ENCODE data around the gene KRT72.

Gene KRT72

GRCh38 chr12:52636592-52637258 is 35.5 kb upstream of the KRT72 start:
- TF ChIP-seq EZH2phosphoT487 (IDR thresholded peaks at IDR 0.05; ENCODE audit: borderline replicate concordance, low read length) = no peak
- no peak for TF ChIP-seq CTCF (IDR thresholded peaks at IDR 0.05; ENCODE audit: low read depth, low read length, poor library complexity, severe bottlenecking)
- H4K20me1 ChIP-seq (ENCODE audit: control insufficient read depth, insufficient read depth, low read depth, low read length) = no peaks in the 10 kb centered on the region
- no peaks in the 10 kb centered on the region for H3F3A ChIP-seq (ENCODE audit: control insufficient read depth, insufficient read depth)
- H3K27me3 ChIP-seq (ENCODE audit: control insufficient read depth, low read length) = peaks cover 12% of the 10 kb centered on the region
- no peaks in the 10 kb centered on the region for H3K36me3 ChIP-seq (ENCODE audit: control insufficient read depth, low read length)
- no peaks in the 10 kb centered on the region for H3K79me2 ChIP-seq (ENCODE audit: control insufficient read depth, low read length)
- no peaks in the 10 kb centered on the region for H3K9me2 ChIP-seq (replicated peaks; ENCODE audit: control insufficient read depth, low read length)
- no peak overlapping the region for H3K27ac ChIP-seq (ENCODE audit: low read depth, low read length)
- H3K4me1 ChIP-seq (ENCODE audit: control insufficient read depth, low read length) = no peaks in the 10 kb centered on the region
- H3K9me3 ChIP-seq (ENCODE audit: control insufficient read depth, insufficient read depth, low read length) = no peaks in the 10 kb centered on the region
- no peak overlapping the region for H3K4me3 ChIP-seq (ENCODE audit: low read length)
- H3K4me2 ChIP-seq (ENCODE audit: low read length) = no peak overlapping the region

GRCh38 chr12:52636189-52636588 is 34.9 kb upstream of the KRT72 start:
- Histone ChIP-seq H3K9me3 (ENCODE audit: control insufficient read depth, insufficient read depth, low read length) (no peaks in the 10 kb centered on the region), H3K4me2 (ENCODE audit: low read length) (no peak overlapping the region), H3K9me2 (replicated peaks; ENCODE audit: control insufficient read depth, low read length) (no peaks in the 10 kb centered on the region), H3K27me3 (ENCODE audit: control insufficient read depth, low read length) (peaks cover 9% of the 10 kb centered on the region), H3K27ac (ENCODE audit: low read depth, low read length) (no peak overlapping the region), H3K4me3 (ENCODE audit: low read length) (no peak overlapping the region), H3F3A (ENCODE audit: control insufficient read depth, insufficient read depth) (no peaks in the 10 kb centered on the region), H4K20me1 (ENCODE audit: control insufficient read depth, insufficient read depth, low read depth, low read length) (no peaks in the 10 kb centered on the region), H3K36me3 (ENCODE audit: control insufficient read depth, low read length) (no peaks in the 10 kb centered on the region), H3K4me1 (ENCODE audit: control insufficient read depth, low read length) (no peaks in the 10 kb centered on the region), H3K79me2 (ENCODE audit: control insufficient read depth, low read length) (no peaks in the 10 kb centered on the region)
- TF ChIP-seq CTCF (IDR thresholded peaks at IDR 0.05; ENCODE audit: low read depth, low read length, poor library complexity, severe bottlenecking) (no peak), EZH2phosphoT487 (IDR thresholded peaks at IDR 0.05; ENCODE audit: borderline replicate concordance, low read length) (no peak)

- peaks cover 4% of the 10 kb centered on the region for H3K27me3 ChIP-seq (ENCODE audit: control insufficient read depth, low read length)
- no peaks in the 10 kb centered on the region for H3K9me3 ChIP-seq (ENCODE audit: control insufficient read depth, insufficient read depth, low read length)
- H4K20me1 ChIP-seq (ENCODE audit: control insufficient read depth, insufficient read depth, low read depth, low read length) = no peaks in the 10 kb centered on the region
- H3K4me1 ChIP-seq (ENCODE audit: control insufficient read depth, low read length) = no peaks in the 10 kb centered on the region
- TF ChIP-seq CTCF (IDR thresholded peaks at IDR 0.05; ENCODE audit: low read depth, low read length, poor library complexity, severe bottlenecking) (no peak), EZH2phosphoT487 (IDR thresholded peaks at IDR 0.05; ENCODE audit: borderline replicate concordance, low read length) (no peak)
- no peak overlapping the region for H3K4me3 ChIP-seq (ENCODE audit: low read length)
- H3K27ac ChIP-seq (ENCODE audit: low read depth, low read length) = no peak overlapping the region
- H3K4me2 ChIP-seq (ENCODE audit: low read length) = no peak overlapping the region
- no peaks in the 10 kb centered on the region for H3F3A ChIP-seq (ENCODE audit: control insufficient read depth, insufficient read depth)
- H3K36me3 ChIP-seq (ENCODE audit: control insufficient read depth, low read length) = no peaks in the 10 kb centered on the region
- H3K9me2 ChIP-seq (replicated peaks; ENCODE audit: control insufficient read depth, low read length) = no peaks in the 10 kb centered on the region
- H3K79me2 ChIP-seq (ENCODE audit: control insufficient read depth, low read length) = no peaks in the 10 kb centered on the region
These were observed 33.2 kb upstream of the KRT72 start for GRCh38 chr12:52634266-52635056.

All from DOHH2 (cell line).